Activated gamma-delta T cell treated with Interleukin-2 at 50 U/mL for 16 hours (primary cell): ENCODE data around the gene AMELX.

Experiments
- DNase-seq: peaks from one replicate; pipeline ENCODE4 v3.0.0-alpha.2; 2020

The AMELX gene

DNA sequence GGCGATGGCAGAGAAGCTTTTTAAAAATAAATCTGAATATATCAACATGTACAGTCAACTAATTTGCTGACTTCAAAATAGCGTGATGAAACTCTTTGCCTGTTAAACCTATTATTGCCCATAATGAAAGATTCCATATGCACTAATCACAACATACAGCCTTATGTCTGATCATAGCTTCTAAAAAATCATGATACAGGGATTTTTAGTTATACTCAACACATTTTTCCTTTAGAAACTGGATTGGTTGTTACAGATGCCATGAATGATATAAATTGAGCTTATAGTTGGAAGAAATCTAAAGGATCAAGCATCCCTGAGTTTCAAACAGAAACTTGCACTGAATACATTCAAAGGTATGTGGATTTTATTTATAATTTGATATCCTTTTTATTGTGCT is at the start of gene AMELX:
Gene AMELX, plus strand, starts transcription at position 301 of the 400 bp plus-strand sequence. CDS start 1,376 bp downstream, outside the sequence.
- DNase-seq: no peak

DNA sequence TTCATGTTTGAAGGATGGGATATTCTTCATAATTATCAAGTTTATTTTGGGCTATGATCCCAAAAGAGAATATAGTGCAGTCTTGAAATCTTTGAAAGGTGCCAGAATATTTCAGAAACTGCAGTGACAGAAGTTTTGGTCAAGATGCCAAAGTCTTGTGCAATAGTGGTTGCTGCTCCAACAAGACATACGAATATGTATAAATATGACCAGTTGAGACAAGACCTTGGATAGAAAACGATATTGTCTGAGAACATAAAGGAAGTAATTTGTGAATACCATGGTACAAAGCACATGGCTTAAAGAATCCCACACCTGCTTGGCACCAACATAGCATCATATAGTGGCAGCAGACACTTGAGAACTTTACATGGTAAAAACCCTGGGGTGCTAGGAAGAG is 48.6 kb upstream of the AMELX start:
- DNase-seq: no peak

DNA sequence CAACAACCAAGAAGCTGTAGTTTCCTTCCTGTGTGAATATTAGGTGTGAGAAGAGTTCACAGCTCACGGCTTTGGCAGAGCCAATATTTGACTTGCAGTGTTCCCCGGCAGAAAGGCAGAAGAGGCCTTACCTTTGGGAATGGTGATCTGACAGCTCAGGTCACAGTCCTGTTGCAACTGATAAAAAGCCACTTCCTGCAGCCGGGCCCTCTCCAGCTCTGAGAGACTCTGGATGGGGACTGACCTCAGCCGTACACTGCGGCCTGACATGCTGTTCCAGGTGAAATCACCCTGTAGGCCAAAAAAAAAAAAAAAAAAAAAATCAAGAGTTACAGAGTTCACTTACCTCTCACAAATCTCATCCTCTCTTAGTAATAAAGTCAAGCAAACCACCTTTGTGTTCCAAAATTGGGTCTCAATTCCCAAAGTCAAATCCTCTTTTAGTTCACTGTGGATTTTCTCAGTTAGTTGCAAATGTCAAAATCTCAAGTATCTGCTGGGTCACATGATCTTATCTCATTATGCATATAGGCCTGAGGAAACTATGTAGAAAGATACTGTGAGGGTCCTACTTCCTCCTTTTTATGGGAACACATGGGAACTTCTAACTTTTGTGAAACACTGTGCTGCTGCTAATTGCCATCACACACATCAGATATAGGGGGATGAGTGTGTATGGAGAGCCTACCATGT is 38.6 kb upstream of the AMELX start:
- no peak for DNase-seq

DNA sequence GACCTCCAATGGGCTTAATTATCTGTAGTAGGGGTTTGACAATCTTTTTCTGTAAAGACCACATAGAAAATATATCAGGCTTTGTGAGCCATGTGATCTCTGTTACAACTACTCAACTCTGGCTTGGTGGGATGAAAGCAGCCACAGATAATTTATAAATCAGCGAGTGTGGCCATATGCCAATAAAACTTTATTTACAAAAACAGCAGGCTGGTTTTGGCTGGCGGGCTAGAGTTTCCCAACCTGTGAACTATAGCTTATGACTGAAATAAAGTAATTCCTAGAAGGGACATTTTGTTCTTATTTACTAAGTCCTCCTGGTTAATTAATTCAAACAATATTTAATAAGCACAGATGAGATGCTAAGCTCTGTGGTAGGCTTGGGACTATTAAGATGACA is 35.9 kb upstream of the AMELX start:
- no peak for DNase-seq

DNA sequence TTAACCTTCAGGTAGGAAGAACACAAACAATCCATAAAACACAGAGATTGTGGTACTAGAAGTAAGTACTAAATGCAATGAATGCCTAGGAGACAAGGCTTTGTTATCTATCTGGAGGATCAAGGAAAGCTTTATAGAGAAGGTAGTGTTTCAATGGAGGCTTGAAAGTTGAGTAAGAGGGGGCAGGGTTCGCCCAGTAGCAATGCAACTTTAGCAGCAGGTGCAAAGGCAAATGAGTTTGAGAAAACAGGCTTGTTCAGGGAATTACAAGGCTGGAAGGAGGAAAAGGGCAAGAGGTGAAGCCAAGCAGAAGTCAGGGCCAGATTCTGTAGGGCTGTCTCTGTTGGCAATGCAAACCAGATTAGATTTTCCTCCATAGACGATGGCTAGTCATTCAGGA is 35.5 kb upstream of the AMELX start:
- no peak for DNase-seq

DNA sequence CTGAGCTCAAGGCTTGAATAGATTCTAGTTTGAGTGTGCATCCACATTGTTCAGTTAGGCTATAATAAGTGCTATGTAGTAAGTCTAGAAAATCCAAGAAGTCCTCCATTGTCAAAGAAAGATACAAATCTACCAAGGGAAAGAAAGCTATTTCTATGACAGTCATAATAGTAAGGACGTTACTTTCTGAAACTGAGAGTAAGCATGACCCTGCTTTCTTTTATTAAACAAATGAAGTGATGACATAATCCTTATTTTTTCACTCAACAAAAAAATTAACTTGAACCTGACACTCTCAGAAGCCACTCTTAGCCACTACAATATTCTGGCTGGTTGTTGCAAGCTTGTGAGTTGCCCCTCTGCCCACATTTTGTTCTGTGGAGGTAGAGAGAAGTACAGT is 33.8 kb upstream of the AMELX start:
- no peak for DNase-seq

DNA sequence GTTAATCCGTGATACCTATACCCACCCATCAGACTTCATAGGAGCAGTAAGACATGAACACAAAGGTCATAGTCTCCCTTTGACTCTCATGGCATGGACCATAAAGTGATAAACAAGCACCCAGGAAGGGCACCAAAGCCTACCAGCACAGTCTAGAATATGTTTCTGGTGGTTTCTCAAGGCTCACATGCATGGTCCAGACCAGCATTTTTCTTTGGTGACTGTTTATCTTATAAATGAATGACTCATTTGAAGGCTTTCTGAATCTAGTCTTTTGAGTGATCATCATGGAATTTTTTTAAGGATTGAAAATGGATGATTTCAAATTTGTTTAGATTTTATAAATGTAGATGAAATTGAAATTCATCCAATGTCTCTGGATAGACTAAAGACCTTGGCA is 32.0 kb upstream of the AMELX start:
- no peak for DNase-seq

DNA sequence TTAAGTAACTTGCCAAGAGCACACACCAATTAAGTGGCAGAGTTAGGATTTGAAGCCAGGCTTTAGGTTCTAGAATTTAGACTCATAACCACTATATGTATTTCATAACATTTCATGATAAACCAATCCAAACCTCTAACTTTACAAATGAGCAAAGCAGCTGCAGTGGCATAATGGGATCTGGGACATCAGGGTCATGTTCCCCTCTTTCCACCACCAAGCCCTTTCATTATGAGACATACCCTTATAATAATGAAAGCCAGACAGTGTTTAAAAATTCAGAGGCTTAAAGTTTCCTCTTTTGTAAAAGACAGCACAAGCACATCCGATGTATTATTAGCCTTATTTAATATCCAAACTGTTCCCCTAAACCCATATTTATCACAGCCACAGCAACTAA is 28.3 kb upstream of the AMELX start:
- no peak for DNase-seq

DNA sequence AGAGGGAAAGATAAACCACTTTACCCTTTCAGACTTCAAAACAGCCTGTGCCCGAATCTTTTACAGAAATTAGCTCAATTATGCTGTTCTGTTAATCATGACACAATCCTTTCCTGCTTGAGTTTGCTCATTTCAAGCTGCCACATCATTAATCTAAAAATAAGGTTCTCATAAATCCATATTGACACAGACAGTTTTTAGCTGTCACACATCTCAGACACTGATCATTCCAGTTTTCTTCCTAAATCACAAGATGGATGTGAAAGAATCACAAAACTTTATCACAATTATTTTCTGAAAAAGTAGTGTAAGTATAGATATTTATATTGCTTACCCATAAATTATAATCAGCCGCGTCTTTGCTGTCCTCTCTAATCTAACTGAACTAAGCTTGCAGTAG is 27.9 kb upstream of the AMELX start:
- DNase-seq: no peak

DNA sequence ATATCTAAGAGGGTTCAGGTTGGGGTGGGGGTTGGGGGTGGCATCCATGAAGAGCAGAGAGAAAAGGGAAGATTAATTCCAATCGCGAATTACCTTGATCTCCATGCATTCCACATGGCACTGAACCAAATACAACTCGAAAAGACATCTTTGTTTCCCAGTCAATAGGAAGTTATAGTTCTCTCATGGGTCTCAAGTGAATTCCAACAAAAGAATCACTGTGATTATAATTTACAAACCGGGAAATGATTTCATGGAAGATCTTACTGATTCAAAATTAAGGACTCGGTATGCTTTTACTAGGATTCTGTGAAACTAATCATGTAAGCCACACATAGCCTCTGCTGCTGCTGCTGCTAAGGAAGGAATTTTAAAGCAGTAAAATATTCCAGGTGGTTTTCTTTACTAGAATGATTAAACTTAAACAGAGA is 26.6 kb upstream of the AMELX start:
- DNase-seq: no peak

DNA sequence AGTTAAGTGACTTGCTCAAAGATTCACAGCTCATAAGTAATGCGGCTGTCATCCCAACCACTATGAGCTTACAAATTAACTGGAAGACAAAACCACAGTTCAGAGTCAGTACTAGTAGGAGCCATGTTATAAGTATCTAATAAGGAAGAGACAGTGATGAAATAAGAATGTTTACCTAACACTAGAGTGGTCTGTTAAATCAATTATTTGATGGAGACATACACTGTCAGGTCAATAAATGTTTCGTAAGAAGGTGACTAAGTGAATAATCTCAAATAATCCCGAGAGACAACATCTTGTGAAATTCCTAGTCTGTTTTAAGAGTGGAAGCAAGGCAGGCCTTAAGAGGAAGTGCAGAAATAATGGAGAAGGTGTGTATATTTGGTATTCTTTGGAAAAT is 25.8 kb upstream of the AMELX start:
- no peak for DNase-seq

DNA sequence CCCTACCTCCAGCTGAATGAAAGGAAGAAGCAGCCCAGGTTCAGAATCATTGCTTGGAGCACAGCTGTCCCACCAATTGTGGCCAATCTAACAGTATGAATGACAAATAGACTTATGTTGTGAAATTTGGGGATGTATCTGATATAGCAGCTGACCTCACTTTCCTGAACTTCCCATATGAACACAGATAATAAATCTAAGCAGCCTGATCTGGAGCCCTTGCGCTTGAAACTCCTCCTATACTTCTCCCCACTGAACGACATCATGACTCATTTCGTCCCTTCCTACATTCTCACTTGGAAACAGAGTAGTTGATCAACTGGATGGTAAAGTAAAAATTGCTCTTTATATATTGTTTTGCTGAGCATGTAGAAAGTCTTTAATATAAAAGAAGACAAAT is 24.2 kb upstream of the AMELX start:
- no peak for DNase-seq

DNA sequence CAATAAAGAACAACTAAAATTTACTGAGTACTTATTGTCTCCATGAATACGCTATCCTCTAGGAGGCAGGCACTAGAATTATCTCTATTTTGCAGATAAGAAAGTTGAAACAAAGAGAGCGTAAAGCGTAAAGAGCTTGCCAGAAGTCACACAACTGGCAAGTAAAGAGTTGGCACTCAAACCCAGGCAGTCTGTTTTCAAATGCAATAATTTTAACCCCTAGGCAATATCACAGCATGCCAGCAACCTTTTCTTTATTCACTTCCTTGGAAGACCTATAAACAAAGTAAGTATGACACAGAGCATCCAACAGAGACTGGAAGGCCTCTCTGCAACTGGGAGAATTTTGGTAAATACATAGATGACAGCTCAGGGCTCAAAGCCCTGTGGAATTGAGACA is 23.2 kb upstream of the AMELX start:
- no peak for DNase-seq

DNA sequence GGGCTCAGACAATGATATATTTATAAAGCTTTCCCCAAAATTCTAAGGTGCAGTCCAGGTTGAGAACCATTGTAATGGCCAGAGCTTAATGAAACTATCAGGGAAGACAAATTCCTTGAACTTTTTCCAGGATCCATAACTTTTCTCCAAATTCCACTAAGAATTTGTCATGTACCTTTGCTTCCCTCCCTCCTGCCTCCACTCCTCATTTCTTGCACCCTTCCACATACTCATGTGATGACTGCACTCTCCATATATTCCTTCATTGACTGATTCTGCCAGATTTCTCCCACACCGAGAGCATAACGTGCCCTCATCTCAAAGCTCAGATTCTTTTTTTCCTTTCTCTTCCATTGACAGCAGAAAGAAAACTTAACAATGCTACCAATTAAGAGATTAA is 20.9 kb upstream of the AMELX start:
- no peak for DNase-seq

DNA sequence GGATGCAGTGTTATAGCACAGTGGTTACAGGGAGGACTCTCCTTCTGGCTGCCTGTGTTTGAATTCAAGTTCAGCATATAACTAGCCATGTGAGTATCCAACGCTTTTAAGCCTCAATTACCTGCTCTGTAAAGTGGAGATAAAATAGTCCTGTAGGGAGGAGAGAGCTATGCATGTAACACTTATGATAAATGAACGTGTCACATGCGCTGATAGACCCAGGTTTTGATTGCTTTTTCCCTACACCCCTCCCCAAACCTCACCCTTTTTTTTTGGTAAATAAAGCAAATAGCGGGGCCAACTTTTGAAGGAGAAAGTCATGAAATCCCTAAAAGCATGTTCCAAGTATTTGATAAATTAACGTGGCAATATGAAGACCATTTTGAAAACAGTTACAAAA is 20.4 kb upstream of the AMELX start:
- DNase-seq: no peak

DNA sequence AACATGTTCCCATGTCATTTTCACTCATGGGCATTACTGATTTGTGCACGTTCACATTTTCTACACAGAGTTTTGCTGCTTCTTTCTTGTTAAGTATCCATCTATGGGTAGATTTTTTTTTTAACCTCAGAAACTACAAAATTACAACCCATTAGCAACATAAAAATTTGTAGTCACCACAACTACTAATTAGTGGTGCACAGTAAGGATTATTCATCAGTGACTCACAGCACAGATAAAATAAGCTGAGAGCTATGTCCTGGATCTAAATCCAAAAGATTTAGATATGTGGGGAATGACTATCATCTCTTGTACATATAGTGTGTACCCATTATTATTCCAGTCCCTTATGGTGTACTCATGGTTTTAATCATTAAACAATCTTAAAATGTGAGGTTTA is 19.7 kb upstream of the AMELX start:
- DNase-seq: no peak

DNA sequence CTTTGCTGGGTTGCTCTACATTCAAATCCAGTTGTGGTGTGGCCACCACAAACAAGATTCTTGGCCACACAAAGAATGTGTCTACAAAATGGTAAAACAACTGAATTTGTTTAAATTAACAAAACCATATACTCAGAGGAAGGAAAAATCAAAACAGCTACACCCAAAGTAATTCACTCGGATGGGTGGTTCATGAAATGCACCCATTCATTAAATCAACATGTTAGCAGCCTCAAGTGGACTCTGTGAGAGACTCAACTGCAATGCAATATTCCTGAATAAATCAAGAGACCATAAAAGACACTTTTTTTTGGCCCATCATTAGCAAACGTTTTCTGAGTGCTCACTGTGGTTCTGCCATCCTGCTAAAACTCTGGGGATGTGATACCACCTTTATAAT is 11.2 kb upstream of the AMELX start:
- no peak for DNase-seq

DNA sequence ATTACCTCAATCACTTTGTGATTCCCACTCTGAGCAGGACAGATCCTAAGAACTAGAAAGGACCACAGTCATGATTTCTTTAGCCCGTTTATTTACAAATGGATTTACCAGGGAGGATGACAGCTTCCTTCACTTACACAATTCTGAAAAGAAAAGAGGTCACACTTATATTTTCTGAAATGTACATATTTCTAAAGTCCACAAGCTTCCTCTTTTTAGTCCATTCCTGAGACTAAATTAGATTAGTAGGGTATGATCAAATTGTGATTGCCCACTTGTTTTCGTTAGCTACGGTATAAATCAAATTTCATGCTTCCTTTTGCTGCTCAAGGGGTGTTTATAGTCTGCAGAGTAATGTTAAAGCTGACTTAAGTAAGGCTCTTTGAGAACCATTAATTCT is 7.6 kb upstream of the AMELX start:
- no peak for DNase-seq

DNA sequence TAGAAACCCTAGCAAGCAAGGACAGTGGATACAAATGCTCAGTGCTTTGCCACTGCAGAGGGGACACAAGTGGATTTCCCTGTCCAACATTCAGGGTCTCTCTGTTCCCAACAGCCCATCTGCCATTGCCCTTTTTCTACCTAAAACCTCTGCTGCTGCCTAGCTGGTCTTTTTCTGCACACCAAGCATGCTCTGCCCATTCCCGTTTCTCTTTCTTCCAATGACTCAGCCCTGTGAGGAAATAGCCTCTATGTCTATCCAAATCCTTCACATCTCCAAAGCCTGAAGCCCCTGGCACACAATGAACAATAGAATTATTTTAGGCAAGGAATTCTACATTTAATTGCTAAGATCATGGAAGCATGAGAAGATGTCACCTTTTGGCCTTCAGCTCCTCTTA is 5.7 kb upstream of the AMELX start:
- DNase-seq: no peak

DNA sequence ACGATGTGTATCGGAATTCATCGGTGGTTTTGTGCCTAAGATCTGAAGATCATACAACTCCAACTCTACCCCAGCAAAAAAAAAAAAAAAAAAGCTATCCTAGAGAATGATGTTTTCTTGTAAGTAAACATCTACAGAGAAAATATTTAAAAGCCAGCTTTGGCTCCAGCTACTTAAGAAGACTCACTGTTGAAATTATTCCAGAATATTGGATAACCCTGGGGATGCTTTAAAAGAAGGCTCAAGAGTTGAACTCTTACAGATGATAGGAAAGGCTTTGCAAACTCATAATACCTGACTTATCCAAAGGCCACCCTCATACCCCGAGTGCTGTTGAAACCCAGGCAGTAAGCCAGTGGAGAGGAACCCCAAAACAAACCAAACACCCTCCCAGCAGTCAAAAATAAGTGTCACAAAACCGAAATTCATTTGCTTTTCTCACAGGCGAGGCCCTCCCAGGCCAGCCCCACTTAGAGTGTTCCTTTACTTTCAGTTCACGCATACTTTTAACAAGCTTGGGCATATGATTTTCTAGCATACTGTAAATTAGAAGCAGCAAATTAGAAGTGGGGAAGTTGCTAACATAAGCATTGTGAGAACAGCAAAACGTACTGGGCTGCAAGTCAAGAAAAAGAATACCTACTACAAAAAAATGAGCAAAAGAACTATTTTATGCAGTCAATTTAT is 2.7 kb upstream of the AMELX start:
- no peak for DNase-seq

DNA sequence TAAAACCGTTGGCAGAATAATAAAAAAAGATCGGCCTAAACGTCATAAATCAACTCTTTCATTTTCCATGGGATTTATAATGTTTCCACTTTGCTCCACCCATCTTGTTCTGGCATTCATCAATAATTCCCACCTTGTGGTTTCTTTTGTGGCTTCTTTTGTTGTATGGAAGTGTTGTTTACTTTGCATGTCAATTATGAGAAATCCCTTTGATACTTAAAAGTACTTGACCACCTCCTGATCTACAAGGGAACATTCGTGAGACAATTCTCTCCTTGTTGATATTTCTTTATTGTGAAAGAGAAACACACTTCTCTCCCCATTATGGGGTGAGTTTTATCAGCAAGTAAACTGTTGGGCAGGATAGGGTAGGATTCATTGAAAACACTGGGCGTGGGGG is 2.8 kb downstream of the AMELX start:
- no peak for DNase-seq

DNA sequence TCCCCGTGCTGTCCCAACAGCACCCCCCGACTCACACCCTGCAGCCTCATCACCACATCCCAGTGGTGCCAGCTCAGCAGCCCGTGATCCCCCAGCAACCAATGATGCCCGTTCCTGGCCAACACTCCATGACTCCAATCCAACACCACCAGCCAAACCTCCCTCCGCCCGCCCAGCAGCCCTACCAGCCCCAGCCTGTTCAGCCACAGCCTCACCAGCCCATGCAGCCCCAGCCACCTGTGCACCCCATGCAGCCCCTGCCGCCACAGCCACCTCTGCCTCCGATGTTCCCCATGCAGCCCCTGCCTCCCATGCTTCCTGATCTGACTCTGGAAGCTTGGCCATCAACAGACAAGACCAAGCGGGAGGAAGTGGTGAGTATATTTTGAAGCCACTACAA is 5.4 kb downstream of the AMELX start:
- no peak for DNase-seq

DNA sequence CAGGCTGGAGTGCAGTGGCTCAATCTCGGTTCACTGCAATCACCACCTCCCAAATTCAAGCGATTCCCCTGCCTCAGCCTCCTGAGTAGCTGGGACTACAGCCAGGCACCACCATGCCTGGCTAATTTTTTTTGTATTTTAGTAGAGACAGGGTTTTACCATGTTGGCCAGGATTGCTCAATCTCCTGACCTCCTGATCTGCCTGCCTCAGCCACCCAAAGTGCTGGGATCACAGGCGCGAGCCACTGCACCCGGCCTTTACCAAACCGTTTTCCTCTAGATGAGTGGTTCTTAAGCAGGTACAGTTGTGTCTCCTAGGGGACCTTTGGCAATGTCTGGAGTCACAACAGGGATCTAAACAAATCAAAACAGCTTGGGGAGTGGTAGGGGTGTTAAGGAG is 11.6 kb downstream of the AMELX start:
- DNase-seq: no peak

DNA sequence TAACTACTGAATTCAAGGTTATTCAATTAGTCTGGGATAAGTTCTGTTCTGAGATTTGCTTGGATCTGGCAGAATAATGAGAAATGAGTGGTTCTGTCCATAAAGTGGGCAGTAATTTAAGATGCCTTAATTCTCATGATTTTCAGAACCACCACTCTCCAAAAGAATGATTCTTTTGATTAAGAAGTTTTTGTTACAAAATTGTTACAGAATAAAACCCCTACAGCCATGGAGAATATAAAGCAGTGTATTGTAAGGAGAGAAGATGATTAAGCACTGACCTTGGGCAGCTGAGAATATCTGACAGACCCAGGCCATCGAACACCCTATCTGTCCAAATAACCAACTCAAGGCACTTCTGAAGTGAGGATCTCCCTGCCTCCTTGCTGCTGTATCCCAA is 12.4 kb downstream of the AMELX start:
- no peak for DNase-seq

DNA sequence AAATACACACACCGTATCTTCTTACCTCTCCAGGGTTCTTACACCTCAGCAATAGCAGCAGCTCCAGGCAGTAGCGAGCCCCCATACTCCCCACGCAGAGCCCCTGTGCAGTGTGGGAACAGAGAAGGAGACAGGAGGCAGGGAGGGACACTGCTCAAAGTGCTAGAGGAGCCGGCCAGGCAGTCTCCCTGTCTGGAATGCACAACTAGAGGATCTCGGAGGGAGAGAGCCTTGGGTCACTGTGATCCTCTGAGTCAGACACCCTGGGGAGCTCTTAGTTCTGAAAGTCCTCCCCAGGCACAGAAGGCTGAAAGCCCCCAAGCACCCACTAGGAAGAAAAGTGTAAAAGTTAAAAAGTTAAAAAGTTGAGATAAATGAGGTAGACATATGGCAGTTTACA is 16.0 kb downstream of the AMELX start:
- no peak for DNase-seq
